ENCODE results near the gene AIFM1.
"Not testable (repeated sequence)": the region's sequence is repeated elsewhere in the genome, so short reads cannot be mapped to it uniquely, and the experiment has no call there.

The AIFM1 gene

GRCh38 chrX:130119312-130119898 lies 46.2 kb downstream of the AIFM1 start:
- no peak for DNase-seq (ENCODE audit: low spot score)

GRCh38 chrX:130118441-130119311 lies 47.0 kb downstream of the AIFM1 start:
- DNase-seq (ENCODE audit: low spot score), result no peak

- no peak for DNase-seq (ENCODE audit: low spot score)
These were observed 48.5 kb downstream of the AIFM1 start for GRCh38 chrX:130117166-130117565.

- DNase-seq (ENCODE audit: low spot score), result not testable (repeated sequence)
These were observed 50.3 kb downstream of the AIFM1 start for GRCh38 chrX:130115119-130115885.

- DNase-seq (ENCODE audit: low spot score), result no peak
These were observed 51.5 kb downstream of the AIFM1 start for GRCh38 chrX:130114141-130114588.

- DNase-seq (ENCODE audit: low spot score), result no peak
These were observed 54.2 kb downstream of the AIFM1 start for GRCh38 chrX:130111220-130112154.

GRCh38 chrX:130110379-130111219 lies 55.0 kb downstream of the AIFM1 start, which contains the start of gene ELF4:
Gene ELF4, minus strand, starts transcription at chrX:130110497. Its CDS starts 29,167 bp downstream, at chrX:130081330.
- DNase-seq (ENCODE audit: low spot score), result no peak

- no peak for DNase-seq (ENCODE audit: low spot score)
These were observed 55.9 kb downstream of the AIFM1 start for GRCh38 chrX:130109429-130110378.

- DNase-seq (ENCODE audit: low spot score), result no peak
These were observed 56.8 kb downstream of the AIFM1 start for GRCh38 chrX:130108647-130109428.

- no peak for DNase-seq (ENCODE audit: low spot score)
These were observed 59.6 kb downstream of the AIFM1 start for GRCh38 chrX:130106071-130106470.

GRCh38 chrX:130105244-130105643 lies 60.4 kb downstream of the AIFM1 start:
- DNase-seq (ENCODE audit: low spot score), result no peak

GRCh38 chrX:130103605-130104004 lies 62.0 kb downstream of the AIFM1 start:
- no peak for DNase-seq (ENCODE audit: low spot score)

GRCh38 chrX:130100180-130100579 lies 65.5 kb downstream of the AIFM1 start:
- no peak for DNase-seq (ENCODE audit: low spot score)

GRCh38 chrX:130098210-130098552 lies 67.5 kb downstream of the AIFM1 start:
- no peak for DNase-seq (ENCODE audit: low spot score)

GRCh38 chrX:130097507-130098209 lies 68.0 kb downstream of the AIFM1 start:
- DNase-seq (ENCODE audit: low spot score), result no peak

- DNase-seq (ENCODE audit: low spot score), result no peak
These were observed 70.2 kb downstream of the AIFM1 start for GRCh38 chrX:130095249-130096030.

GRCh38 chrX:130094696-130095095 lies 70.9 kb downstream of the AIFM1 start:
- DNase-seq (ENCODE audit: low spot score), result no peak
